ENCODE results near the gene FXN.
"Not testable (repeated sequence)": the region's sequence is repeated elsewhere in the genome, so short reads cannot be mapped to it uniquely, and the experiment has no call there.

GRCh38 chr9:69103348-69103996, 67.9 kb downstream of the FXN start:
- not testable (repeated sequence) for TF ChIP-seq CTCF, EP300 (IDR thresholded peaks at IDR 0.05)
